Suprapubic skin (tissue), 4 donors: ENCODE measurements around the gene FST. TPM values are rescaled to one million over a fixed set of nuclear protein-coding genes. Genes with fewer than 3 reads are reported as not detected.

ENCODE experiments used
- DNase-seq, 2 donors: peaks; one replicate each; pipeline ENCODE4 v3.0.0-alpha.2; 2019; ENCODE audit warnings: low spot score in 2 of 2
- H3K27ac ChIP-seq: fragments of 200-600 bp; sonication (generic); one replicate; pipeline ENCODE4 v1.5.1; 2019
- H3K27me3 ChIP-seq: fragments of 200-600 bp; sonication (generic); one replicate; pipeline ENCODE4 v1.5.1; 2019
- H3K36me3 ChIP-seq: fragments of 200-600 bp; sonication (generic); one replicate; pipeline ENCODE4 v1.5.1; 2019
- H3K4me1 ChIP-seq: fragments of 200-600 bp; sonication (generic); one replicate; pipeline ENCODE4 v1.5.1; 2019
- H3K4me3 ChIP-seq: fragments of 200-600 bp; sonication (generic); one replicate; pipeline ENCODE4 v1.5.1; 2019; ENCODE audit warnings: mild to moderate bottlenecking
- H3K9me3 ChIP-seq: fragments of 200-600 bp; sonication (generic); one replicate; pipeline ENCODE4 v1.5.1; 2019
- EP300 ChIP-seq: sonication (generic); formaldehyde crosslinking; IDR thresholded peaks from one replicate; pipeline ENCODE4 v1.6.1; 2017; ENCODE audit warnings: antibody characterized with exemption
- POLR2A ChIP-seq, 2 donors: fragments of 450-650 bp; IDR thresholded peaks; one replicate each; pipeline ENCODE4 v1.6.1; 2017; ENCODE audit warnings: antibody characterized with exemption in 2 of 2, mild to moderate bottlenecking in 2 of 2, moderate library complexity in 2 of 2
- POLR2AphosphoS5 ChIP-seq, 3 donors: sonication (generic); formaldehyde crosslinking; IDR thresholded peaks; one replicate each; pipeline ENCODE4 v1.6.1; 2017; ENCODE audit warnings: antibody characterized with exemption in 3 of 3
- WGBS: methylation state at CpG from one replicate; pipeline ENCODE4 v1.1.5; 2018; 5-methylcytosine and 5-hydroxymethylcytosine counted together
- total RNA-seq, 4 donors: library from RNA; depleted of rRNA; stranded (reverse); fragments of >200 nt; gene quantifications; one replicate each; pipeline ENCODE4 v1.1.0, GENCODE V29; 2016
- TF ChIP-seq, protein P1 (sequence below), 2 donors: fragments of 200-600 bp in 1 of 2; fragments of 450-650 bp in 1 of 2; sonication (generic) in 1 of 2; IDR thresholded peaks; one replicate each; pipeline ENCODE4 v1.5.1; 2016 to 2019; ENCODE audit warnings: antibody characterized with exemption in 2 of 2, mild to moderate bottlenecking in 1 of 2, moderate library complexity in 1 of 2

Gene FST
- total RNA-seq, 4 donors from 2014 or later, result 6.0 to 26.4 (median 6.6) TPM

DNA sequence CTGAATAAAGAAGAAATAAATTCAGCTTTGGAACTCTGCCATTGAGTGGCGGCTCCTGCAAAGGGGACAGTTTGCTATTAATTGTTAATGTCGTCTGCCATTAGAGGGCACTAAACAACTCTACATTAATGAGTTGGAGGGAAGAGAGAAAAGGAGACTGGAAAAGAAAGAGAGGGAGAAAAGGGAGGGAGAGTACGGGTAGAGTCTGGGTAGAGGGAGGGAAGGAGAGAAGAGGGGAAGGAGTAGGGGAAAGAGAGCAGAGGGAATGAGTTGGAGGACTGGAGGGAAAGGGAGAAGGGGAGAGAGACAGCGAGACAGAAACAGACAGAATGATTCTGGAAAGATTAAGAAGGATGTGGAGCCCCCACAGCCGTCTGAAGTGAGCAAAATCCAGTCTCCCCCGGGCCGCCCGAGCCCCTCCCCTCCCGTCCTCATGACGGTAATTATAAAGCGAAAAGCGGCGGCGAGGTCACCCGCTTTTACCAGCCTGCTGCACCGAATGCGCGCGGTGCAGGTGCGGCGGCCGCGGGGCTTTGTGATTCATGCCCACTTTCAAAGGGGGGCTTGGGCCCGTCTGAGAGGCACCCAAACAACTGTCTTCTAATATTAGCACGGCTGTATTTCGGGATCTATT is 1.9 kb upstream of the FST start:
- Histone ChIP-seq H3K27me3 (no peaks in the 10 kb centered on the region), H3K4me3 (peak overlapping the region; percentile 65), H3K36me3 (no peaks in the 10 kb centered on the region), H3K27ac (no peak overlapping the region), H3K4me1 (peaks cover 36% of the 10 kb centered on the region), H3K9me3 (no peaks in the 10 kb centered on the region)
- TF ChIP-seq, protein P1, sequence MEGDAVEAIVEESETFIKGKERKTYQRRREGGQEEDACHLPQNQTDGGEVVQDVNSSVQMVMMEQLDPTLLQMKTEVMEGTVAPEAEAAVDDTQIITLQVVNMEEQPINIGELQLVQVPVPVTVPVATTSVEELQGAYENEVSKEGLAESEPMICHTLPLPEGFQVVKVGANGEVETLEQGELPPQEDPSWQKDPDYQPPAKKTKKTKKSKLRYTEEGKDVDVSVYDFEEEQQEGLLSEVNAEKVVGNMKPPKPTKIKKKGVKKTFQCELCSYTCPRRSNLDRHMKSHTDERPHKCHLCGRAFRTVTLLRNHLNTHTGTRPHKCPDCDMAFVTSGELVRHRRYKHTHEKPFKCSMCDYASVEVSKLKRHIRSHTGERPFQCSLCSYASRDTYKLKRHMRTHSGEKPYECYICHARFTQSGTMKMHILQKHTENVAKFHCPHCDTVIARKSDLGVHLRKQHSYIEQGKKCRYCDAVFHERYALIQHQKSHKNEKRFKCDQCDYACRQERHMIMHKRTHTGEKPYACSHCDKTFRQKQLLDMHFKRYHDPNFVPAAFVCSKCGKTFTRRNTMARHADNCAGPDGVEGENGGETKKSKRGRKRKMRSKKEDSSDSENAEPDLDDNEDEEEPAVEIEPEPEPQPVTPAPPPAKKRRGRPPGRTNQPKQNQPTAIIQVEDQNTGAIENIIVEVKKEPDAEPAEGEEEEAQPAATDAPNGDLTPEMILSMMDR (IDR thresholded peaks at IDR 0.05), result peak in 1 of 2 donors; percentile 16
- TF ChIP-seq EP300, result no peak
- TF ChIP-seq POLR2AphosphoS5 (IDR thresholded peaks at IDR 0.05), result no peak
- DNase-seq, result peak in 1 of 2 donors; percentile 69
- 0% methylated on average over 17 of the region's 26 CpGs for WGBS

GRCh38 chr5:53479045-53479589 is 1.3 kb upstream of the FST start:
- TF ChIP-seq, protein P1 (IDR thresholded peaks at IDR 0.05), result no peak
- TF ChIP-seq POLR2A (IDR thresholded peaks at IDR 0.05) (no peak), POLR2AphosphoS5 (IDR thresholded peaks at IDR 0.05) (no peak), EP300 (no peak)
- Histone ChIP-seq H3K4me3 (peak overlapping the region; percentile 65), H3K27ac (peak overlapping the region; percentile 74), H3K36me3 (no peaks in the 10 kb centered on the region), H3K9me3 (no peaks in the 10 kb centered on the region), H3K4me1 (peaks cover 36% of the 10 kb centered on the region), H3K27me3 (no peaks in the 10 kb centered on the region)
- no peak for DNase-seq
- WGBS, result 2% methylated on average over 15 of the region's 15 CpGs

DNA sequence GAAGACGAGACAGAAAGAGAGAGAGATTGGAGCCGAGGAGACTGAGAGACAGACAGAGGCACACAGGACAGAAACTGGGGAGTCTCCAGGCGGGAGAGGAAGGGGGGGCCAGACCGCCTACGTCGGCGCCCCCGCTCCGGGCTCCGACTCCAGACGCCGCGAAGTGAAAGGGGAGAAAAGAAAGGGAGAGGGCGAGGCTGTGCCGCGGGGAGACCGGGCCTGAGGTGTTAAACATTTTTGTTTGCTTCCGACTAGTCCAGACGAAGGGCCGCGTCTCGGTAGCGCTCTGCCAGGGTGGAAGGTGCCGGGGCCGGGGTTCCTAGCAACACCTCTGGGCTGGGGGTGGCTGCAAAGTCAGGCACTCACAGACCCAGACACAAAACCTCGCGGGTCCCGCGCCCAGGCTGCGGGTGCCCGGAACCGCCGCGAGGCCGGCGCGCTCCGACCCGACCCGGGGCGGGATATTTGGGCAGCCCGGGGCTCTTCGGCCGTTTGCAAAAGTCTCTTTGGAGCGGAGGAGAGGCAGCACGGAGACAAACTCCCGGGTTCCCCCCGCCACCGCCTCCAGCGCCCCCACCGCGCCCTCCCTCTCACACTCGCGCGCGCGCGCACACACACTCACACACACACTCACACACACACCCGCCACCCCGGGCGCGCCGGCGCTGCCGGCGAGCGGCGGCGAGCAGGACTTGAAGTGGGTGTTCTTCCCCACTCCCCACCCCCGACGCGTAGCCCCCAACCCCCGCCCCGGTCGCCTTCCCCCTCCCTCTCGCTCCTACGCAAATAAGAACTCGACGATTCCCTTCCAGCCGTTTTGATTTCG is 626 bp upstream of the FST start:
- WGBS, result under 1% methylated on average over 45 of the region's 81 CpGs
- TF ChIP-seq EP300 (no peak), POLR2AphosphoS5 (IDR thresholded peaks at IDR 0.05) (no peak), POLR2A (IDR thresholded peaks at IDR 0.05) (no peak)
- TF ChIP-seq, protein P1 (IDR thresholded peaks at IDR 0.05), result no peak
- Histone ChIP-seq H3K4me3 (peak overlapping the region; percentile 65), H3K27ac (peak overlapping the region; percentile 74), H3K36me3 (no peaks in the 10 kb centered on the region), H3K9me3 (no peaks in the 10 kb centered on the region), H3K4me1 (peaks cover 36% of the 10 kb centered on the region), H3K27me3 (no peaks in the 10 kb centered on the region)
- peak; percentile 80 to 83 for DNase-seq

DNA sequence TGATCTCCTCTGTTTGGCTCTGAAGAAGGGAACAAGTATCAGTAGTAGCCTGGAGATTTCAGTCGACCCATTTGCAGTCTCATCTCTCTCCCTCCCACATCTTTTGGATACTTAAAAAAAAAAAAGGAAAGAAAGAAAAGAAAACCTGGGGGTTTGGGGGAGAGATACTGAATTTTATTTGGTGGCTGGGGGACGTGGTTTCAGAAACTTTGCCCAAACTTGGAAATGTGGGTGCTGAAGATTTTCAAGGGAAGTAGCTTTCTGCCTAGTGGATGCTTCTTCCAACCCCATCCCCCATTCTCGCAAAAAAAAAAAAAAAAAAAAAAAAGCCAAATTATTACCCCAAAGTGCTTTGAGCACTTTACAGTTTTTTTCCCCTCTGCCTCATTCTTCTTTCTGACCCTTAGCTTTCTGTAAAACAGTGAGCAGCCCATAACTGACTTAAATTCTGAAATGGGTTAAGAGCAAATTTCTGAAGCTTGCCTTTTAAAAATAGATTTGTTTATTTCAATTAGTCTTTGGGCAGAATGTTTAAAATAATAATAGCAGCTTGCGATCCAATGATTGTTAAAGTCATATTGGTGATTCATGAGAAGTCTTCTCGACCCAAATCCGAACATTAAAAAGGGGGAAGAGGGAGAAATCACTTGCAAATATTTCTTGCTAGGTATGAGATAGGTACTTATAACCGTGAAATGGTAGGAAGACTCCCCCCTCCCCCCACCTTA is 894 bp downstream of the FST start:
- Histone ChIP-seq H3K36me3 (no peaks in the 10 kb centered on the region), H3K4me3 (peak overlapping the region; percentile 65), H3K27me3 (no peaks in the 10 kb centered on the region), H3K9me3 (no peaks in the 10 kb centered on the region), H3K27ac (peak overlapping the region; percentile 74), H3K4me1 (peaks cover 36% of the 10 kb centered on the region)
- WGBS, result 4% methylated on average over 7 of the region's 7 CpGs
- no peak for DNase-seq
- TF ChIP-seq EP300, result no peak
- no peak for TF ChIP-seq POLR2AphosphoS5 (IDR thresholded peaks at IDR 0.05)
- no peak for TF ChIP-seq POLR2A (IDR thresholded peaks at IDR 0.05)
- TF ChIP-seq, protein P1 (IDR thresholded peaks at IDR 0.05), result no peak
